NCI-H146 treated with DMSO at 0.1 percent for 48 hours (cell line): ENCODE data around the gene SORCS2.

Experiments used
- DNase-seq: peaks from one replicate; lab custom pipeline; 2025; ENCODE audit not compliant: unreplicated experiment; lab: John Stamatoyannopoulos, UW

The SORCS2 gene

GRCh38 chr4:7653510-7654369 is 461.4 kb downstream of the SORCS2 start:
- DNase-seq: no peak

- DNase-seq: no peak
Observed at GRCh38 chr4:7654550-7655445, 462.5 kb downstream of the SORCS2 start.

- DNase-seq: no peak
Observed at GRCh38 chr4:7655511-7656243, 463.3 kb downstream of the SORCS2 start.

- no peak for DNase-seq
Observed at GRCh38 chr4:7656244-7656800, 464.0 kb downstream of the SORCS2 start.

GRCh38 chr4:7657545-7658297 is 465.4 kb downstream of the SORCS2 start:
- DNase-seq: no peak

- no peak for DNase-seq
Observed at GRCh38 chr4:7658341-7659204, 466.2 kb downstream of the SORCS2 start.

GRCh38 chr4:7659429-7660175 is 467.3 kb downstream of the SORCS2 start:
- no peak for DNase-seq

GRCh38 chr4:7660176-7661039 is 468.1 kb downstream of the SORCS2 start:
- no peak for DNase-seq

GRCh38 chr4:7661066-7661748 is 468.9 kb downstream of the SORCS2 start:
- no peak for DNase-seq

GRCh38 chr4:7661846-7662506 is 469.6 kb downstream of the SORCS2 start:
- DNase-seq: no peak

GRCh38 chr4:7662507-7662846 is 470.1 kb downstream of the SORCS2 start:
- no peak for DNase-seq

GRCh38 chr4:7663075-7663541 is 470.8 kb downstream of the SORCS2 start:
- no peak for DNase-seq

GRCh38 chr4:7664106-7664505 is 471.8 kb downstream of the SORCS2 start:
- DNase-seq: no peak

GRCh38 chr4:7665321-7665720 is 473.0 kb downstream of the SORCS2 start:
- DNase-seq: no peak

GRCh38 chr4:7666011-7666410 is 473.7 kb downstream of the SORCS2 start:
- DNase-seq: no peak

- no peak for DNase-seq
Observed at GRCh38 chr4:7666744-7667143, 474.4 kb downstream of the SORCS2 start.

- no peak for DNase-seq
Observed at GRCh38 chr4:7668271-7668670, 475.9 kb downstream of the SORCS2 start.
